HG02870 (cell line): Measurements from ENCODE around the gene HMGB4.

Experiments used
- ATAC-seq: cut with Tn5 transposase; IDR thresholded peaks from one replicate; pipeline ENCODE4 v1.9.1; 2021; ENCODE audit warnings: mild to moderate bottlenecking, moderate library complexity; ENCODE audit not compliant: unreplicated experiment

Gene HMGB4

GRCh38 chr1:33863779-33864178 lies at the start of gene HMGB4:
Gene HMGB4, plus strand, starts transcription at chr1:33864079. Its CDS starts 113 bp downstream, at chr1:33864192.
- ATAC-seq = no peak

- ATAC-seq = no peak
Observed at GRCh38 chr1:33814166-33814565, 49.7 kb upstream of the HMGB4 start.

- no peak for ATAC-seq
Observed at GRCh38 chr1:33815061-33815460, 48.8 kb upstream of the HMGB4 start.

GRCh38 chr1:33818071-33818470 lies 45.8 kb upstream of the HMGB4 start:
- ATAC-seq = no peak

GRCh38 chr1:33819290-33819912 lies 44.5 kb upstream of the HMGB4 start:
- no peak for ATAC-seq

- no peak for ATAC-seq
Observed at GRCh38 chr1:33819913-33820311, 44.0 kb upstream of the HMGB4 start.

GRCh38 chr1:33820804-33821203 lies 43.1 kb upstream of the HMGB4 start:
- no peak for ATAC-seq

- no peak for ATAC-seq
Observed at GRCh38 chr1:33821291-33821690, 42.6 kb upstream of the HMGB4 start.

- ATAC-seq = no peak
Observed at GRCh38 chr1:33822396-33822795, 41.5 kb upstream of the HMGB4 start.

- ATAC-seq = no peak
Observed at GRCh38 chr1:33823401-33823800, 40.5 kb upstream of the HMGB4 start.

- no peak for ATAC-seq
Observed at GRCh38 chr1:33823830-33824229, 40.0 kb upstream of the HMGB4 start.

GRCh38 chr1:33824321-33824720 lies 39.6 kb upstream of the HMGB4 start:
- ATAC-seq = no peak

GRCh38 chr1:33824971-33825370 lies 38.9 kb upstream of the HMGB4 start:
- ATAC-seq = no peak

GRCh38 chr1:33825506-33825905 lies 38.4 kb upstream of the HMGB4 start:
- no peak for ATAC-seq

- ATAC-seq = no peak
Observed at GRCh38 chr1:33826311-33826710, 37.6 kb upstream of the HMGB4 start.

GRCh38 chr1:33826711-33827110 lies 37.2 kb upstream of the HMGB4 start:
- no peak for ATAC-seq

GRCh38 chr1:33828059-33828458 lies 35.8 kb upstream of the HMGB4 start:
- ATAC-seq = no peak

- no peak for ATAC-seq
Observed at GRCh38 chr1:33828654-33829053, 35.2 kb upstream of the HMGB4 start.

GRCh38 chr1:33836911-33837310 lies 27.0 kb upstream of the HMGB4 start:
- ATAC-seq = no peak

- ATAC-seq = no peak
Observed at GRCh38 chr1:33837635-33838034, 26.2 kb upstream of the HMGB4 start.

- ATAC-seq = no peak
Observed at GRCh38 chr1:33841494-33841893, 22.4 kb upstream of the HMGB4 start.

- no peak for ATAC-seq
Observed at GRCh38 chr1:33842348-33842747, 21.5 kb upstream of the HMGB4 start.

- ATAC-seq = no peak
Observed at GRCh38 chr1:33844166-33844565, 19.7 kb upstream of the HMGB4 start.
